ENCODE measurements around the gene IFI30. TPM values are rescaled to one million over a fixed set of nuclear protein-coding genes. Genes with fewer than 3 reads are reported as not detected.

Gene IFI30
- total RNA-seq, 1 experiment from 2014 or later = 22.4 TPM

DNA sequence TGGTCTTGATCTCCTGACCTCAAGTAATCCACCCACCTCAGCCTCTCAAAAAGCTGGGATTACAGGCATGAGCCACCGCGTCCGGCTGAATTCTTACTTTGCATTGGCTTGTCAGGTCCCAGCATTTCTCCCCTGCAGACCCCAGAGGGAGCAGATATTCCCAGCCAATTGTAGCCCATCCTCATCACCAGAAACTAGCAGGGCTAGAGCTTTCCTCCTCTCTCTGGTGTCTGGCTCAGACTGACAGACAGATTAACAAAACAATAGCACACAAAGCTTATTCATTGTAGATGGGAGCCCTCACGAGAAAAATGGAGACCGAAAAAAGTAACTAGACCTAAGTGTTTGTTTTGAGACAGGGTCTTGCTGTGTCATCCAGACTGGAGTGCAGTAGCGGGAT is 11.9 kb downstream of the IFI30 start:
- Mint-ChIP-seq H3K27me3 (ENCODE audit: unreplicated experiment) (no peaks in the 10 kb centered on the region), H3K27ac (ENCODE audit: unreplicated experiment) (no peak overlapping the region), H3K4me1 (ENCODE audit: low read depth, unreplicated experiment) (no peaks in the 10 kb centered on the region), H3K9me3 (ENCODE audit: low read depth, unreplicated experiment) (no peaks in the 10 kb centered on the region), H3K4me3 (ENCODE audit: low read depth, unreplicated experiment) (no peak overlapping the region), H3K36me3 (ENCODE audit: insufficient read depth, unreplicated experiment) (no peaks in the 10 kb centered on the region)
- TF ChIP-seq, protein P1, sequence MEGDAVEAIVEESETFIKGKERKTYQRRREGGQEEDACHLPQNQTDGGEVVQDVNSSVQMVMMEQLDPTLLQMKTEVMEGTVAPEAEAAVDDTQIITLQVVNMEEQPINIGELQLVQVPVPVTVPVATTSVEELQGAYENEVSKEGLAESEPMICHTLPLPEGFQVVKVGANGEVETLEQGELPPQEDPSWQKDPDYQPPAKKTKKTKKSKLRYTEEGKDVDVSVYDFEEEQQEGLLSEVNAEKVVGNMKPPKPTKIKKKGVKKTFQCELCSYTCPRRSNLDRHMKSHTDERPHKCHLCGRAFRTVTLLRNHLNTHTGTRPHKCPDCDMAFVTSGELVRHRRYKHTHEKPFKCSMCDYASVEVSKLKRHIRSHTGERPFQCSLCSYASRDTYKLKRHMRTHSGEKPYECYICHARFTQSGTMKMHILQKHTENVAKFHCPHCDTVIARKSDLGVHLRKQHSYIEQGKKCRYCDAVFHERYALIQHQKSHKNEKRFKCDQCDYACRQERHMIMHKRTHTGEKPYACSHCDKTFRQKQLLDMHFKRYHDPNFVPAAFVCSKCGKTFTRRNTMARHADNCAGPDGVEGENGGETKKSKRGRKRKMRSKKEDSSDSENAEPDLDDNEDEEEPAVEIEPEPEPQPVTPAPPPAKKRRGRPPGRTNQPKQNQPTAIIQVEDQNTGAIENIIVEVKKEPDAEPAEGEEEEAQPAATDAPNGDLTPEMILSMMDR (IDR thresholded peaks at IDR 0.05; ENCODE audit: unreplicated experiment) = no peak
- no TSS peak for BruUV-seq (replicated peaks)
- DNase-seq = no peak
- intact Hi-C loops (cut with micrococcal nuclease; ENCODE audit: unreplicated experiment) = no loop called here
- CTCF ChIA-PET = interaction anchor here (1.5 kb wide), 1 partner anchor 66 kb away, joined by 5 read pairs; no protein-coding TSS in a partner anchor

DNA sequence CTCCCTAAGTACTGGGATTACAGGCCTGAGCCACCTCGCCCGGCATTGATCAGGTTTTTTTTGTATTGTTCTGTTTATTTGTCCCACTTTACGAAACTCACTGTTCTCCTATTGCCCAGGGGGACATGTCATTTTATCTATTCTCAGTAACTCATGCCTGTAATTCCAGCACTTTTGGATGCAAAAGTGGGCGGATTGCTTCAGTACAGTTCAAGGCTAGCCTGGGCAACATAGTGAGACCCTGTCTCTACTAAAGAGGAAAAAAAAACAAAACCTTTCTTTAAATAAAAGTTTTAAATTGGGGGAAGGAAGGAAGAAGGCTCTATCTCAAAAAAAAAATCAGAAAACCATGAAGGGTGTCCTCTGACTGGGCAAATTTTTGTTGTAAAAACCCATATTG is 16.7 kb downstream of the IFI30 start:
- H3K9me3 Mint-ChIP-seq (ENCODE audit: low read depth, unreplicated experiment) = no peaks in the 10 kb centered on the region
- no peak for DNase-seq
- H3K4me3 Mint-ChIP-seq (ENCODE audit: low read depth, unreplicated experiment) = no peak overlapping the region
- intact Hi-C loops (cut with micrococcal nuclease; ENCODE audit: unreplicated experiment) = no loop called here
- no TSS peak for BruUV-seq (replicated peaks)
- H3K27ac Mint-ChIP-seq (ENCODE audit: unreplicated experiment) = no peak overlapping the region
- no peaks in the 10 kb centered on the region for H3K27me3 Mint-ChIP-seq (ENCODE audit: unreplicated experiment)
- H3K4me1 Mint-ChIP-seq (ENCODE audit: low read depth, unreplicated experiment) = peaks cover 8% of the 10 kb centered on the region
- peaks cover 23% of the 10 kb centered on the region for H3K36me3 Mint-ChIP-seq (ENCODE audit: insufficient read depth, unreplicated experiment)
- TF ChIP-seq, protein P1 (IDR thresholded peaks at IDR 0.05; ENCODE audit: unreplicated experiment) = no peak
- CTCF ChIA-PET = no interaction called here

DNA sequence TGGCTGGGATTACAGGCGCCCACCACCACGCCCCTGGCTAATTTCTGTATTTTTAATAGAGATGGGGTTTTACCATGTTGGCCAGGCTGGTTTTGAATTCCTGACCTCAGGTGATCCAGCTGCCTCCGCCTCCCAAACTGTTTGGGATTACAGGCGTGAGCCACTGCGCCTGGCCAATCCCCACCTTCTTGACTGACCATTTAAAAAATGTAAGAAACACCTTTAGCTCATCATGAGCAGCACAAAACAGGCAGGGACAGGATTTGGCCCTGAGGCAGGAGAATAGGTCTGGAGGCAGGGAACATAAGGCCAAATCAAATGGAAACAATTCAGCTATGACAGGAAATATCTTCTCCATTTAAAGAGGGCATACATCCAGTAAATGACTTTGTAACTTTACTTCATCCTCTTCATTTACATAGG is 18.0 kb downstream of the IFI30 start:
- intact Hi-C loops (cut with micrococcal nuclease; ENCODE audit: unreplicated experiment) = no loop called here
- H3K4me3 Mint-ChIP-seq (ENCODE audit: low read depth, unreplicated experiment) = peak overlapping the region; percentile 72
- no peak for DNase-seq
- H3K4me1 Mint-ChIP-seq (ENCODE audit: low read depth, unreplicated experiment) = peaks cover 8% of the 10 kb centered on the region
- no TSS peak for BruUV-seq (replicated peaks)
- no peaks in the 10 kb centered on the region for H3K9me3 Mint-ChIP-seq (ENCODE audit: low read depth, unreplicated experiment)
- no peaks in the 10 kb centered on the region for H3K27me3 Mint-ChIP-seq (ENCODE audit: unreplicated experiment)
- CTCF ChIA-PET = interaction anchor here (0.6 to 2.1 kb wide), 5 partner anchors 12 to 244 kb away, joined by 4 to 15 read pairs (median 5); partner anchors contain the start of gene RAB3A
- H3K27ac Mint-ChIP-seq (ENCODE audit: unreplicated experiment) = no peak overlapping the region
- TF ChIP-seq, protein P1 (IDR thresholded peaks at IDR 0.05; ENCODE audit: unreplicated experiment) = no peak
- H3K36me3 Mint-ChIP-seq (ENCODE audit: insufficient read depth, unreplicated experiment) = peaks cover 23% of the 10 kb centered on the region

DNA sequence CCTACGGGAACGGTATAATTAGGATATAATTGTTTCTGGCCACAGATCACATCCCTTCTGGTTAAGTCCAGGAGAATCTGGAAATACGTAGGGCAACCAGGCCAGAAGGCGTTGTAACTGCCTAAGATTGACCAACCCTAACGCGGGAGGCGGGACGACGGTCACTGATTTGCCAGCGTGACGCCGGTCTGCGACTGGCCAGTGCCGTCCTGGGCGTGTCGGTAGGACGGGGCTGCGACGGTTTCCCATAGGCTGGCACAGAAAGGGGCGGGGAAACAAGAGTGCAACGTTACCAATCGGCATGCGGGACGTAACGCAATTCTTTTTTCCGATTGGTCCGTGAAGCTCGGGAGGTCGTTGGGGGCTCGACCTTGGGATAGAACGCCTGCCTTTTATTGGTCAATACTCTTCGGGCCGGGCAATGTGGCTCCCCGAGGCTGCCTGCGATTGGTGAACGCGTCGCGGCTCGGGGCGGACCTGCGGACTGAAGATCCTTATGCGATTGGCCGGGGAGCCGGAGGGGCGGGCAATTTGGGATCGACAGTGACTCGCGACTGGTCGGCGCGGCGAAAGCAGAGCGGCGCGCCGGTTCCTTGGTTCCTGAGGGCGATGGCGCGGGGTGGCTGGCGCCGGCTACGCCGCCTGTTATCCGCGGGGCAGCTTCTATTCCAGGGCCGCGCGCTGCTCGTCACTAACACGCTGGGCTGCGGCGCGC is 19.2 kb downstream of the IFI30 start, which contains the start of gene MPV17L2:
MPV17L2 (plus strand) TSS at position 546 of the 715 bp plus-strand sequence; CDS start at position 610, 64 bp downstream.
- Mint-ChIP-seq H3K9me3 (ENCODE audit: low read depth, unreplicated experiment) (no peaks in the 10 kb centered on the region), H3K4me1 (ENCODE audit: low read depth, unreplicated experiment) (peaks cover 8% of the 10 kb centered on the region), H3K36me3 (ENCODE audit: insufficient read depth, unreplicated experiment) (peaks cover 23% of the 10 kb centered on the region), H3K27ac (ENCODE audit: unreplicated experiment) (peak within 1 kb of the TSS; percentile 92), H3K4me3 (ENCODE audit: low read depth, unreplicated experiment) (peak within 1 kb of the TSS; percentile 72), H3K27me3 (ENCODE audit: unreplicated experiment) (no peaks in the 10 kb centered on the region)
- TF ChIP-seq, protein P1 (IDR thresholded peaks at IDR 0.05; ENCODE audit: unreplicated experiment) = no peak
- CTCF ChIA-PET = interaction anchor here (0.6 to 2.1 kb wide), 10 partner anchors 11 to 148 kb away, joined by 3 to 15 read pairs (median 4); partner anchors contain the start of genes JUND and RAB3A
- BruUV-seq (replicated peaks) = no TSS peak
- DNase-seq = peak; percentile 96
- intact Hi-C loops (cut with micrococcal nuclease; ENCODE audit: unreplicated experiment) = no loop called here

Measured in Calu3 (cell line).